HUES6 (cell line): ENCODE measurements around the gene UBE4B.

ENCODE experiments used
- H3K27ac ChIP-seq: 2 replicates; pipeline ENCODE4 v1.7.0; 2013; ENCODE audit warnings: low read depth, mild to moderate bottlenecking, low read length, inconsistent platforms
- H3K27me3 ChIP-seq: 2 replicates; pipeline ENCODE4 v1.6.1; 2013; ENCODE audit warnings: low read length; ENCODE audit not compliant: control insufficient read depth, insufficient read depth
- H3K36me3 ChIP-seq: 2 replicates; pipeline ENCODE4 v1.6.1; 2013; ENCODE audit warnings: low read length; ENCODE audit not compliant: control insufficient read depth, insufficient read depth
- H3K4me1 ChIP-seq: 2 replicates; pipeline ENCODE4 v1.6.1; 2013; ENCODE audit warnings: low read length; ENCODE audit not compliant: control insufficient read depth, insufficient read depth
- H3K4me3 ChIP-seq: 2 replicates; pipeline ENCODE4 v1.5.1; 2013; ENCODE audit warnings: low read depth, low read length
- H3K9ac ChIP-seq: one replicate; pipeline ENCODE4 v1.6.1; 2013; ENCODE audit warnings: mild to moderate bottlenecking, low read length
- H3K9me3 ChIP-seq: 2 replicates; pipeline ENCODE4 v1.6.1; 2013; ENCODE audit warnings: low read depth, low read length; ENCODE audit not compliant: control insufficient read depth, insufficient read depth

The UBE4B gene

DNA sequence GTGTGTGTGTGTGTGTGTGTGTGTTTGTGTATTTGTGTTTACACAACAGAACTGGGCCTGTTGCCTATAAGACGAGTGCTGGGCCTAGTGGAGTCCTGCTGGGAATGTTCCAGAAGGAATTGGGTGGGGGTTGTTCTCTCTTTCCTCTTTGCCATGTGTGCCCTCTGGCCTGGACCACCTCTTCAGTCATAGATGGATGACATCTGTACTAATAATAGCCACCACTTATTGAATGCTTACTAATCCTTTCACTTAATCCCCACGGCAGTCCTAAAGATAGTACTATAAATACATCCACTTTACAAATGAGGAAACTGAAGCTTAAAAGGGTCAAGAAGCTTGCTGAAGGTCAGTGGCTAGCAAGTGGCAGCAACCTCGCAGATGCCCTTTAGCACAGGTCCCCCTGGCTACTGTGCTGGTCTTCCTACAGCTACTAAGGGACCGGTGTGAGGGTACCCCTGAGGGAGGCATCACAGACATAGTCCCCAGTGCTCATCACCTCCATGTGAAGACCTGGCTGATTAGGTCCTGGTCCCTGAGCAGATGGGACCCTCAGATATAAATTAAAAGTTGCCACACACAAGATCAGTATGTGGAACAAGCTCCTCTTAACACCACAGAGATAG, 122.4 kb downstream of the UBE4B start:
- peaks cover 31% of the 10 kb centered on the region for H3K36me3 ChIP-seq
- H3K4me1 ChIP-seq: no peaks in the 10 kb centered on the region
- H3K9me3 ChIP-seq: no peaks in the 10 kb centered on the region
- no peak overlapping the region for H3K4me3 ChIP-seq
- no peak overlapping the region for H3K27ac ChIP-seq
- H3K9ac ChIP-seq: no peak overlapping the region
- no peaks in the 10 kb centered on the region for H3K27me3 ChIP-seq

DNA sequence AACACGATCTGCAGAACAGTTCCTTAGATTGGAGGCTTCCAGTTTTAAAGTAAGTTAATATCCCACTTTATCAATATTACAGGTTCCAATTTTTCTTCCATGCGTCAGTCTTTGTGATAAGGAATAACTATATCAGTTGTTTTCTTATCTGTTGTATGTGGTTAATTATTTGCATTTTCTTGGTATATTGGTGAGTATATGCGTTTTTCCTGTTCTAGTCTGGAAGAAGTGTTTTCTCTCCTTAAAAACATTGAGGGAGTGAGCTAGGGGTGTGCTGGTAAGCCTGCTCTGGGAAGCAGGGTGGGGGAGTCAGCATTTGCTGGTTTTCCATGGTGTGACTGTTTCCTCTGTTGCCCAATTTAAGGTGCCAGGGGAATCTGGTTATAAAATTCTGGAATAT, 127.4 kb downstream of the UBE4B start:
- H3K27me3 ChIP-seq: no peaks in the 10 kb centered on the region

DNA sequence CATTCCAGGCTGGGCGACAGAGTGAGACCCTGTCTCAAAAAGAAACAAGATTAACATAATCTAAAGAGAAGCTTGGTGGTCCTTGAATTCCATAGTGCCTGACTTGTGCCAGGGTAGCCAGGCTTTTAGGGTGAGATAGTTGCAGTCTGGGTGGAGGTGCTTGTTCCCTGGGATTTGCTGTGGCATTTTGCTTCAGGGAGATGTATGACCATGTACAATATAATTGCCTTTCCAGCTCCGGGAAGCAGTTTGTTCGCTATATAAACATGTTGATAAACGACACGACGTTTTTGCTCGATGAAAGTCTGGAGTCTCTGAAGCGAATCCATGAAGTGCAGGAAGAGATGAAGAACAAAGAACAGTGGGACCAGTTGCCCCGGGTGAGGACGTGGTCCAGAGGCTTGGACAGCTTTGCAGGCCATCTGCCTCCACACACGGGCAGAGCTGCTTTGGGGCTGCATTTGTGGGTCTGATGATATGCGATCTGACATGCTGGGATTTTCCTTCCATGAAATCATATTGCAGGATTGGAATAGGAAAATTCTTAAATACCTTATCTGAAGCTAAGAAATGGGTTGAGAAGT, 128.2 kb downstream of the UBE4B start:
- Histone ChIP-seq H3K9ac (no peak overlapping the region), H3K4me1 (no peaks in the 10 kb centered on the region), H3K4me3 (no peak overlapping the region), H3K27me3 (no peaks in the 10 kb centered on the region), H3K36me3 (peaks cover 61% of the 10 kb centered on the region), H3K27ac (no peak overlapping the region), H3K9me3 (no peaks in the 10 kb centered on the region)

More for the DNA sequence above, 127.4 kb downstream of the UBE4B start:
- Histone ChIP-seq H3K4me3 (no peak overlapping the region), H3K9me3 (no peaks in the 10 kb centered on the region), H3K4me1 (no peaks in the 10 kb centered on the region), H3K36me3 (peaks cover 57% of the 10 kb centered on the region), H3K27ac (no peak overlapping the region), H3K9ac (no peak overlapping the region)

DNA sequence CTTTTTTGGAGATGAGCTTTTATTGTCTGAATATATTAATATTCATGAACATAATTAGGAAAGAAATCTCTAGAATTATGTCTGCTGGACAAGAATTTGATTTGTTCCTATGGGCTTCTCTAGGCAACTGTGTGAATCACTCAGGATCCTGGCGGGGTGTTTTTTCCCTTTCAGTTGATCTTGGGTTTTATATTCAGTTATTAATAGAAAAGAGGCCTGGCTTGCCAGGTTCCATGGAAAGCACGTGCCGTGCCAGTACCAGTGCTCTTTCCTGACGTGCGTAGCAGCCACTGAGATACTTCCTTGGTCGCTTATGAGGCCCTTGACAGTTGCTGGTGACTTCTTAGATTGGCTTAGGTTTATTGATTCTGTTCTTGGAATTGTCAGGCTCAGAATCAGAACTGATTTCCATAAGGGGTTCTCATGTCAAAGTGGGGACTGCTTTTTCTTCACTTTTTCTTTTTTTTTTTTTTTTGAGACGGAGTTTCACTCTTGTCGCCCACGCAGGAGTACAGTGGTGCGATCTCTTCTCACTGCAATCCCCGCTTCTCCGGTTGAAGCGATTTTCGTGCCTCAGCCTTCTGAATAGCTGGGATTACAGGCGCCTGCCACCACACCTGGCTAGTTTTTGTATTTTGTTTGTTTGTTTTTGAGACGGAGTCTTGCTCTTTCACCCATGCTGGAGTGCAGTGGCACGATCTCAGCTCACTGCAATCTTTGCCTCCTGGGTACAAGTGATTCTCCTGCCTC, 129.0 kb downstream of the UBE4B start:
- Histone ChIP-seq H3K36me3 (peaks cover 68% of the 10 kb centered on the region), H3K9me3 (no peaks in the 10 kb centered on the region)

DNA sequence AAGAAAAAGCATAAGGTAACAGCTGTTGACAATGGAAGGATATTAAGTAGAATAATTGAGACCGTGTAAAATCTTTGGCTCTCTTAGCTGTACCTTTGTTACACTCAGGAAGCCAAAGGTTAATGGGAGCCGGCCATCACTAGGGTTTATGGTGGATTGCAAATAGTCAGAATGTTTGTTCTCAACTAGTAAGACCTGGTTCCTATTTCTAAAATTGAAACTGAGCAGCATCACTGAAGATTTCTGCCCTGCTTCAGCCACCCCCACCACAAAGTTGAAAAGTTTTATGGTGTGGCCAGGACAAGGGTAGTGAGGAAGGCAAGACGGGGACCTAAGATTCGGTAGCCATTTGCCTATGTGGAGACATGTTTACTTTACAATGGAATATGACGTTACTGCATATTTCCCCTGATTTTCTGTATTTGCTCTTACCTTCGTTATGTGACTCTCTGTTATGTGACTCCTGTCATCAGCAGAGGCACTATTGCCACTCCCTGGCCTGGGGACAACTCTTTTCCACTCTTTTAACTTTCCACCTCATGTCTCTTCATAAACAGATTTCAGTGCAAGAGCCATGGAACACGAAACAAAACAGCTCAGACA, 136.3 kb downstream of the UBE4B start:
- H3K4me3 ChIP-seq: no peak overlapping the region
- no peaks in the 10 kb centered on the region for H3K9me3 ChIP-seq
- no peaks in the 10 kb centered on the region for H3K4me1 ChIP-seq
- H3K36me3 ChIP-seq: peaks cover 77% of the 10 kb centered on the region
- H3K27me3 ChIP-seq: no peaks in the 10 kb centered on the region
- H3K9ac ChIP-seq: no peak overlapping the region
- H3K27ac ChIP-seq: no peak overlapping the region

More for the DNA sequence above, 129.0 kb downstream of the UBE4B start:
- Histone ChIP-seq H3K4me3 (no peak overlapping the region), H3K9ac (no peak overlapping the region), H3K4me1 (no peaks in the 10 kb centered on the region), H3K27ac (no peak overlapping the region), H3K27me3 (no peaks in the 10 kb centered on the region)

DNA sequence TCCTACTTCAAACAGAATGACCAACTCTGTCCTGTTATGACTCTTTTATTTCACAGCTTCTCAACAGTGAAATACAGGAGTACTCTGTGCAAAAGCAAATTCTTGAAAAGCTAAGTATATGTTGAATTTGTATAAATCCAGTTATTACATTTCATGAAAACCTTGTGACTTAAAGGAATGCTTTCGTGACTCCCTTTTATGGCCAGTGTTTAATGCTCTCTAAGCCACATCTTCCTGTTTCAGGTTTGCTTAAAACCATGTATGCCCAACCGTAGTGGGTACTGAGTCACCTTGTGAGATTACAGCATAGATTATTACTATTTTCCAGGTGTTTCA, 137.4 kb downstream of the UBE4B start:
- Histone ChIP-seq H3K27ac (no peak overlapping the region), H3K9me3 (no peaks in the 10 kb centered on the region), H3K9ac (no peak overlapping the region), H3K4me1 (no peaks in the 10 kb centered on the region), H3K27me3 (no peaks in the 10 kb centered on the region), H3K36me3 (peaks cover 73% of the 10 kb centered on the region), H3K4me3 (no peak overlapping the region)

DNA sequence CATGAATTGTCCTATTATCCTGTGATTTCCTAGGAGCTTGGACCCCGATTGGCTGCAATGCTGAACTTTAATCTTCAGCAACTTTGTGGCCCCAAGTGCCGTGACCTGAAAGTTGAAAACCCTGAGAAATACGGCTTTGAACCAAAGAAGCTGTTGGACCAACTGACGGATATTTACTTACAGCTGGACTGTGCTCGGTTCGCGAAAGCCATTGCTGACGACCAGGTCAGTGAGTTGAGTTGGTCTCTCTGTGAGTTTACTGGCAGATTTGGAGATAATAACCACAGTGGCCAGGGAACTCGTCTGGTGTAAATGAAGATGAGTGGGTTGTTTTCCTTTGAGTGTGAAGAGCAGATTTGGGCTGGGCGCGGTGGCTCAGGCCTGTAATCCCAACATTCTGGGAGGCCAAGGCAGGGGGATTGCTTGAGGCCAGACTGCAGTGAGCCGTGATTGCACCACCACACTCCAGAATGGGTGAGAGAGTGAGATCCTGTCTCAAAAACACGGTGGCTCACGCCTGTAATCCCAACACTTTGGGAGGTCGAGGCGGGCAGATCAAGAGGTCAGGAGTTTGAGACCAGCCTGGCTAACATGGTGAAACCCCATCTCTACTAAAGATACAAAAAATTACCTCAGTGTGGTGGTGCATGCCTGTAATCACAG, 138.5 kb downstream of the UBE4B start:
- H3K4me3 ChIP-seq: no peak overlapping the region
- no peaks in the 10 kb centered on the region for H3K27me3 ChIP-seq
- peaks cover 3% of the 10 kb centered on the region; the same call in 1 of the 2 replicates for H3K9me3 ChIP-seq
- H3K27ac ChIP-seq: no peak overlapping the region
- H3K36me3 ChIP-seq: peaks cover 68% of the 10 kb centered on the region
- H3K4me1 ChIP-seq: no peaks in the 10 kb centered on the region
- H3K9ac ChIP-seq: no peak overlapping the region

DNA sequence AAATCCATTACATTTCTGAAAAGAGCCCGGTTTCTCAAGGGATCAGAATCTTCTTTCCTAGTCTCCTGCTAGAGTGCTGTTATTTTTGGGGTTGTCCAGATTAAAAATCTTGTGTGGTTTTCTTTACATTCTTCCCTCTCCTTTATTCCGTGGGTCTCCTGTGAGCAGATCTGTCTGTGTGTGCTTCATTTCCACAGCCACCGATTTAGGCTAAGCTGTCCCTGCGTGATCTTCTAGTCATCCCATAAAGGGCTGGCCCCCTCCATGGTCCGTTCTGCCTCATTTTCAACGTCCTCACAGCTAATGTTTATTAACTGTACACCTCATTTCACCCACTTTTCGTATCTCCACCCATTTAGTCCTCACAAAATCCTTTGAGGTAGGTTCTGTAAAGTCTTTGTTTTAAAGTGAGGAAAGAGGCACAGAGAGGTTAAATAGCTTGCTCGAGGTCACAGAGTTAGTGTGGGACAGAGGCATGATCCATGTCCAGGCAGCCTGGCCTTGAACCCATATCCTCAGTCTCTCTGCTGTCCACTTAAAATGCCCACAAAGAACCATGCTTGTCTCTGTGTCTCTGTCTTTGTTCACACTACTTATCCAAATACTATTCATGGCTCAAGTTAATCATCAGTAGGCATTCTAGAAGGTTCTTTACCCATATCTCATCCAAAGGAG, 139.4 kb downstream of the UBE4B start:
- H3K27ac ChIP-seq: no peak overlapping the region
- peaks cover 65% of the 10 kb centered on the region for H3K36me3 ChIP-seq
- peaks cover 3% of the 10 kb centered on the region; the same call in 1 of the 2 replicates for H3K9me3 ChIP-seq
- H3K27me3 ChIP-seq: no peaks in the 10 kb centered on the region
- H3K9ac ChIP-seq: no peak overlapping the region
- no peaks in the 10 kb centered on the region for H3K4me1 ChIP-seq
- no peak overlapping the region for H3K4me3 ChIP-seq

DNA sequence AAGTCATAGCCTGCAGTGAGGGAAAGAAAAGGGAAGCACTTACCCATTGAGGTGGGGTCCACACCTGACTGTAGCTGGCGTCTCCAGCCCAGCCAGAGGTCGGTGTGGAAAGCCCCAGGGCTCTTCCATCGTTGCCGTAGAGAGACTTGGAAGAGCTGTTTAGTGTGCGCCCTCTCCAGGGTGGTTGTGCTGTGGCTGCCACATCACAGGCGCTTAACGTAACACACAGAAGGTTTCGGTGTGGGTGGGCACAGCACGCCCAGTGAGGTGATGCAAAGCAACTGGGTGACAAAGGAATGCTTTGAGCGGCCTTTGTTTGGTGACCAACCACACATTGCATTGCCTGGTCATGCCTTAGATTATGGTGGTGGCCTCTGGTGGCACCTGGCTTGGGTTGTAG, 140.8 kb downstream of the UBE4B start:
- Histone ChIP-seq H3K9ac (no peak overlapping the region), H3K4me3 (no peak overlapping the region), H3K4me1 (peaks cover 6% of the 10 kb centered on the region), H3K36me3 (peaks cover 56% of the 10 kb centered on the region), H3K27me3 (no peaks in the 10 kb centered on the region), H3K9me3 (peaks cover 3% of the 10 kb centered on the region; the same call in 1 of the 2 replicates), H3K27ac (no peak overlapping the region)

DNA sequence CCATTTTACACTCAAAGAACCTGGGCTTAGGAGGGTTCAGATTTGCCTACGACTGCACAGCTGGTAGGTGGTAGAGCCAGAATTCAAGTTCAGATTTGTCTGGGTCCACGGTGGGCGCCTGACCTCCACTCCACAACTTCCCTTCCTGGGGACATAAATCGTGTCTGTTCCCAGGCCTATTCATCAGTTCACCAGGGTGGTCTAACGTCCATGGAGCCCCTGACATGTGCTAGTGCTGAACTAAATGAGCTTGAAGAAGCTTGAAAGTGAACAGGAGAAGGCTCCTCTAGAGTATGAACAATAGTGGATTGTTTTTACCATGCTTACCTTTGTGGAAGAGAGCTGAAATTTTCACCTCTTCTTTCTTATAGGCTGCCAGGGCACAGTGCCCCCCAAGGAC, 145.1 kb downstream of the UBE4B start:
- no peaks in the 10 kb centered on the region for H3K27me3 ChIP-seq
- H3K4me1 ChIP-seq: peaks cover 9% of the 10 kb centered on the region
- H3K9me3 ChIP-seq: peaks cover 3% of the 10 kb centered on the region; the same call in 1 of the 2 replicates
- no peak overlapping the region for H3K9ac ChIP-seq
- H3K4me3 ChIP-seq: no peak overlapping the region
- peaks cover 45% of the 10 kb centered on the region for H3K36me3 ChIP-seq
- H3K27ac ChIP-seq: no peak overlapping the region
